A673 (cell line): ENCODE measurements around the gene PCBP1. TPM values are rescaled to one million over a fixed set of nuclear protein-coding genes. Genes with fewer than 3 reads are reported as not detected.
"Not testable (repeated sequence)": the region's sequence is repeated elsewhere in the genome, so short reads cannot be mapped to it uniquely, and the experiment has no call there.

ENCODE experiments used
- BruUV-seq: library from RNA; stranded (reverse); fragments of 400-500 nt; replicated peaks from 2 replicates; lab custom pipeline; 2021; lab: Mats Ljungman, UMichigan
- CTCF ChIA-PET: fragments of 300-600 bp; sonication (Branson Sonifier 250); formaldehyde crosslinking; loops from one replicate; lab custom pipeline; 2022; ENCODE audit warnings: antibody characterized with exemption; lab: Charles Lee
- POLR2A ChIA-PET: fragments of 300-600 bp; sonication (Branson Sonifier 250); formaldehyde crosslinking; loops from one replicate; lab custom pipeline; 2022; ENCODE audit warnings: antibody characterized with exemption; ENCODE audit not compliant: low non-redundant PET; lab: Charles Lee
- DNase-seq: peaks from one replicate; pipeline ENCODE4 v3.0.0-alpha.2; 2015; ENCODE audit warnings: low spot score
- H3K27ac ChIP-seq: fragments of 200-600 bp; sonication (generic); 2 replicates; pipeline ENCODE4 v1.5.1; 2016; ENCODE audit warnings: mixed run types, low read depth, mild to moderate bottlenecking, mixed read lengths, antibody characterized with exemption, low read length; ENCODE audit not compliant: poor library complexity, severe bottlenecking
- H3K27me3 ChIP-seq: fragments of 200-600 bp; sonication (generic); replicated peaks from 2 replicates; pipeline ENCODE4 v1.6.1; 2017; ENCODE audit warnings: mixed run types, low read depth, mild to moderate bottlenecking, mixed read lengths, antibody characterized with exemption, low read length; ENCODE audit not compliant: insufficient read depth, poor library complexity
- H3K36me3 ChIP-seq: fragments of 200-600 bp; sonication (generic); 2 replicates; pipeline ENCODE4 v1.6.1; 2016; ENCODE audit warnings: mixed run types, mild to moderate bottlenecking, mixed read lengths, antibody characterized with exemption, low read length; ENCODE audit not compliant: insufficient read depth, poor library complexity, severe bottlenecking
- H3K4me1 ChIP-seq: fragments of 200-600 bp; sonication (generic); 2 replicates; pipeline ENCODE4 v1.6.1; 2017; ENCODE audit warnings: mixed run types, mild to moderate bottlenecking, mixed read lengths, antibody characterized with exemption, low read length; ENCODE audit not compliant: insufficient read depth, poor library complexity, severe bottlenecking
- H3K4me3 ChIP-seq: fragments of 200-600 bp; sonication (generic); 2 replicates; pipeline ENCODE4 v1.5.1; 2016; ENCODE audit warnings: low read depth, mixed run types, mild to moderate bottlenecking, mixed read lengths, low read length; ENCODE audit not compliant: poor library complexity, severe bottlenecking
- H3K9me3 ChIP-seq: fragments of 200-600 bp; sonication (generic); 2 replicates; pipeline ENCODE4 v1.6.1; 2016; ENCODE audit warnings: mixed run types, low read depth, mild to moderate bottlenecking, mixed read lengths, antibody characterized with exemption, low read length; ENCODE audit not compliant: poor library complexity, severe bottlenecking
- CTCF ChIP-seq: fragments of 300-800, 200-600 bp; sonication (generic); conservative IDR thresholded peaks from 2 replicates; pipeline ENCODE4 v1.5.1; 2017; ENCODE audit warnings: low read depth, mild to moderate bottlenecking, antibody characterized with exemption, low read length, moderate library complexity, mixed read lengths
- EZH2 ChIP-seq: fragments of 200-600 bp; sonication (generic); IDR thresholded peaks from 2 replicates; pipeline ENCODE4 v1.6.1; 2017; ENCODE audit warnings: borderline replicate concordance, low read depth, mild to moderate bottlenecking, mixed read lengths, antibody characterized with exemption, low read length; ENCODE audit not compliant: poor library complexity, severe bottlenecking
- intact Hi-C: fragments of 100-400 bp; cut with micrococcal nuclease; formaldehyde crosslinking; loops from one replicate; pipeline ENCODE4 v1.10.0; 2022; ENCODE audit not compliant: unreplicated experiment
- total RNA-seq: library from RNA; stranded (reverse); gene quantifications from 2 replicates; pipeline ENCODE4 v1.2.3, GENCODE V29; 2021

Gene PCBP1
- total RNA-seq, 1 experiment from 2014 or later, result 350 TPM

GRCh38 chr2:70128005-70128404 is 40.7 kb downstream of the PCBP1 start:
- DNase-seq, result no peak
- intact Hi-C loops, result no loop called here
- peaks cover 37% of the 10 kb centered on the region for H3K4me1 ChIP-seq
- no peak overlapping the region for H3K27ac ChIP-seq
- ChIA-PET CTCF (no interaction called here), POLR2A (interaction anchor here (0.5 kb wide), 1 partner anchor 246 kb away, joined by 3 read pairs; no protein-coding TSS in a partner anchor)
- no peaks in the 10 kb centered on the region for H3K27me3 ChIP-seq
- no peak overlapping the region for H3K4me3 ChIP-seq
- H3K9me3 ChIP-seq, result no peaks in the 10 kb centered on the region
- H3K36me3 ChIP-seq, result no peaks in the 10 kb centered on the region
- no TSS peak for BruUV-seq
- TF ChIP-seq CTCF (no peak), EZH2 (no peak)

- H3K4me1 ChIP-seq, result peaks cover 28% of the 10 kb centered on the region
- H3K27me3 ChIP-seq, DNase-seq, H3K36me3 ChIP-seq, H3K9me3 ChIP-seq, BruUV-seq, intact Hi-C loops: not testable (repeated sequence)
- H3K4me3 ChIP-seq, result peak overlapping the region; percentile 41
- ChIA-PET POLR2A (interaction anchor here (0.7 to 1.5 kb wide), 2 partner anchors 8 to 59 kb away, joined by 3 to 7 read pairs; no protein-coding TSS in a partner anchor), CTCF (interaction anchor here (1.1 kb wide), 1 partner anchor 7 kb away, joined by 4 read pairs; no protein-coding TSS in a partner anchor)
- H3K27ac ChIP-seq, result peak overlapping the region; percentile 93
Observed at GRCh38 chr2:70131344-70132143, 44.3 kb downstream of the PCBP1 start.

GRCh38 chr2:70132244-70133126 is 45.2 kb downstream of the PCBP1 start:
- intact Hi-C loops, result no loop called here
- POLR2A ChIA-PET, result interaction anchor here (1.5 kb wide), 1 partner anchor 8 kb away, joined by 7 read pairs; no protein-coding TSS in a partner anchor
- Histone ChIP-seq H3K36me3 (no peaks in the 10 kb centered on the region), H3K27ac (peak overlapping the region; percentile 93), H3K4me3 (peak overlapping the region; percentile 41), H3K4me1 (peaks cover 28% of the 10 kb centered on the region), H3K27me3 (no peaks in the 10 kb centered on the region), H3K9me3 (no peaks in the 10 kb centered on the region)
- DNase-seq, result peak; percentile 91
- TSS peak; percentile 93 for BruUV-seq
- CTCF ChIA-PET, result interaction anchor here (0.6 to 1.1 kb wide), 2 partner anchors 8 to 35 kb away, joined by 4 read pairs; no protein-coding TSS in a partner anchor
- TF ChIP-seq CTCF (no peak), EZH2 (no peak)
